GM19239 (cell line): ENCODE results near the gene ZNF699.
"Not testable (repeated sequence)": the region's sequence is repeated elsewhere in the genome, so short reads cannot be mapped to it uniquely, and the experiment has no call there.

Source experiments
- DNase-seq: peaks from one replicate; pipeline ENCODE4 v3.0.0; 2011; ENCODE audit warnings: low spot score; ENCODE audit not compliant: insufficient read length
- FAIRE-seq: peaks from 2 replicates; lab custom pipeline; 2011; peaks lifted over from hg19 to GRCh38; lab: Jason Lieb, UNC

The ZNF699 gene

GRCh38 chr19:9295411-9295849, 14.2 kb downstream of the ZNF699 start:
- FAIRE-seq, result no peak

GRCh38 chr19:9289231-9289884, 20.3 kb downstream of the ZNF699 start:
- FAIRE-seq, result no peak
- DNase-seq, result no peak

More at GRCh38 chr19:9295411-9295849, 14.2 kb downstream of the ZNF699 start:
- no peak for DNase-seq

GRCh38 chr19:9283485-9283884, 26.2 kb downstream of the ZNF699 start:
- not testable (repeated sequence) for FAIRE-seq

GRCh38 chr19:9251236-9251635, 58.4 kb downstream of the ZNF699 start:
- FAIRE-seq (no peak), DNase-seq (no peak)

More at GRCh38 chr19:9283485-9283884, 26.2 kb downstream of the ZNF699 start:
- not testable (repeated sequence) for DNase-seq

GRCh38 chr19:9250630-9251029, 59.0 kb downstream of the ZNF699 start, which contains the start of gene OR7E24:
TSS of gene OR7E24 (plus strand) at chr19:9250930. CDS start at chr19:9251044, 114 bp downstream.
- FAIRE-seq (no peak), DNase-seq (no peak)
